IPS DF 4.7 (cell line): ENCODE results near the gene FST.

Source experiments
- DNase-seq: peaks from one replicate; pipeline ENCODE4 v3.0.0-alpha.2; 2013; ENCODE audit warnings: low spot score; ENCODE audit errors: extremely low read depth

FST gene

DNA sequence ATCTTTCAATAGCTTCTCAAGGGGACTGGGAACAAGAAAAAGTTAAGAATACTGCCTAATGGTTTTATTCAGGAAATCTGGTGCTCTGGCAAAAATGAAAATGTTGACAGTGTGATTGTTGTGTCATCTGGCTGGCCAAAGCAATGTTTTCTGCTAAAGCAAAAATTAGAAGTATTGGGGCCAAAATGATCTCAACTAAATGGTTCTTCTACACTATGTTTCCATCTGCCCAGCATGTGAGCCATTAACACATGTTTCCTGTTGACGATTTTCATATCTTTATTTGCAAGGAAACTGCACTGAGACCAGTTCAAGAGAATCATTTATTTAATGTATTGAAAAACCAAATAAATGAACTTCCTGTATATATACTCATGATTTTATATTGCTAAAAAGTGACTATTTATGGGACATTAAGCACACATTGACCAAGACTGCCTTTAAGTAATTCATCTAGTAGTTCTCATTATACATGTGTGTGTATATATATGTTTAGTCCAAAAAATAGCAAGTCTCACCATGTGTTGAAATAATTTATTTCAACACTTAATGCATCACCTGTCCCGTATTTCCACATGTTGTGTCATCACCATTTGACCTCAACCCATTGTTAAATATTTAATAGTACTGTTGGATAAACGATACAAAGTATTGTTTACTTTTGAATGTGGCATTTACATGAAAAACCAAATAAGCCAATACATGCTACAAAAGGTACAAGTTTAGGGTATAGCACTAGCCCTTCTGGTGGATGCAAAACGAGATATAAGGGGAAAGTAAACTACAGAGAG is 7.5 kb upstream of the FST start:
- DNase-seq: no peak

DNA sequence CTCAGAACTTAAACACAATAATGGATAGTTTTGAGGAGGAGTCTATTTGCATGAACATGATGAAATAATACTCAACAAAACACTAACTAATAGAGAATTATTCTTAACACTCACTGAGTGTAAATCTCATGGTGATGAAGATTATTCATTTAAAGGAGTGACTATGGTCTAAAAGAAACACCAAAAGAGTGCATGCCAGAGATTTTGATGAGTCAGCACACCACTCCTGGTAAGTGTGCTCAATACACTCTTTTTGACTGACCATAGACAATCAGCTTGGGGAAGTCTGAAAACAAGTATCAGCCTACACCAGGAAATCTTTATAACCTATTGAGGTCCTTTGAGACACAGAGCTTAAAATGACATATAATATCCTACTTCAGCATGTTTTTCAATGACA is 6.8 kb upstream of the FST start:
- DNase-seq: no peak

DNA sequence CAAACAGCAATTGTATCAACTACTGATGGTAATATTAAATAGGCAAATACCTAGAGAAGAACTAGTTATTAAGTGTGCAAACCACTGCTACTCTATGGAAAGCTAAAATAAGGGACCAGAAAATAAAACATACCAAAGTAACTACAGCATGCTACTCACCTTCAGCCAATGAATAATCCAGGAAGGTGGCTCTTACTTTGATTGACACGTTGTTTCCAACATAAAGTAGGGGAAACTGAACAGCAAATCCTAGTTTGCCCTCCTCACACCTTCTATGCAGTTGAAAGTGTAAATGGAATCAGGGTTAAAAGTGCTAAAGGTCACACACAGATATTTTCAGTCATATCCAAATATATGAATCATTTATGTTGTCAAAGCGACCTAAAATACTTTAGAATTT is 5.1 kb upstream of the FST start:
- no peak for DNase-seq

DNA sequence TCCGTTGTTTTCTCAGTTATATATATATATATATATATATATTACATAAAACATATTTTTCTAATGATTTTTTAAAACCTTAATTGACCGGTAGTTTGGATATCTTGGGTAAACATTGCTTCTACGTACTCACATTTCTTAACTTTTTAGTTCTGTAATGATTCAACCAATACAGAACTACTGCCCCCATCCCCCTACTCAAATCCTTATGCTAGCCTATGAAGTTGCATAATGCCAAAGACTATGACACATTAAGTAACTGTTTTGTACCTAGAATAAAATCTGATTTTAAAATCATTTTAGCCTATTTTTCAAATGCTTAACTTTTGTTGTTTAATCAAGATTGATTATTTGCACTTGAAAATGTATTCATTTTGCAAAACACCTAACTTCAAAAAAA is 4.4 kb upstream of the FST start:
- DNase-seq: no peak

DNA sequence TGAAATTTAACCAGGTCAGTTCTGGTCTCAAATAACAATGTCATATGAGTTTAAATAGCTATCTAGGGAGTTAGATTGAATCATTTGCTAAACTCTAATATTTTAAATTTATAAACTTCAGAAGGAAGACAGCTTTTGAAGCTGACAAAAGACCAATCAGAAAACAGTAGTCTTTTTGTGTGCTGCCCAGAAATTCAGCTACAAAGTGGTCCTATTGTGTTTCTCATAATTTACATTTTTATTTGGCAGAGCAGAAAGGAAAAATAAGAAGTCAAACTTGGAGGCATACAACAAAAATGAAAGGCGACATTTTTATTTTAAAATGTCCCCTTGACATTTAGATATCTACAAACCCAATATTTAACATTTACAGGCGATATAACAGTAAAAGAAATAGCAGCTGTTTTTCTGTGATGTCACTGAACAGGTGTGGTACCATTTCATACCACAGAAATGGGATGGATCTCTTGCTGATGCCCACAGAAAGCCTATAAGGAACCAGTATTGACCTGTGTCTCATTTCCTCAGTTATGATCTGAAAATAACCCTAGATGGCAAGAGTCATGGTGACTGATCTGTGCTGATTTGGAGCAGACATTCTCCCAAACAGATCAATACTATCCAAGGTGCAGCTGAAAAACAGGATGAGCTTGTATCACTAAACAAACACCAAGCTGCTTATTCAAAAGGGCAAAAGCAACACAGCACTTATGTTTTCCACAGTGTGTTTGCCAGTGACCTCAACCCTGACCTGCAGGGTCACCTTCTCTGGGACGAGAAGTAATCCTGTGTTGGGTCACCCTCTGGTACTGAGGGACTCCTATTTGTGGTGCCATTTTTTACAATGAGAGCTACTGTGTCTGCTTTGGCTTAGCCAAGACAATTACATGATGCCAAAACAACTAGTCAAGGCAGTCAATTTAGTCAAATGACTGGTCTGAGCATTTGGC is 3.6 kb upstream of the FST start:
- no peak for DNase-seq

DNA sequence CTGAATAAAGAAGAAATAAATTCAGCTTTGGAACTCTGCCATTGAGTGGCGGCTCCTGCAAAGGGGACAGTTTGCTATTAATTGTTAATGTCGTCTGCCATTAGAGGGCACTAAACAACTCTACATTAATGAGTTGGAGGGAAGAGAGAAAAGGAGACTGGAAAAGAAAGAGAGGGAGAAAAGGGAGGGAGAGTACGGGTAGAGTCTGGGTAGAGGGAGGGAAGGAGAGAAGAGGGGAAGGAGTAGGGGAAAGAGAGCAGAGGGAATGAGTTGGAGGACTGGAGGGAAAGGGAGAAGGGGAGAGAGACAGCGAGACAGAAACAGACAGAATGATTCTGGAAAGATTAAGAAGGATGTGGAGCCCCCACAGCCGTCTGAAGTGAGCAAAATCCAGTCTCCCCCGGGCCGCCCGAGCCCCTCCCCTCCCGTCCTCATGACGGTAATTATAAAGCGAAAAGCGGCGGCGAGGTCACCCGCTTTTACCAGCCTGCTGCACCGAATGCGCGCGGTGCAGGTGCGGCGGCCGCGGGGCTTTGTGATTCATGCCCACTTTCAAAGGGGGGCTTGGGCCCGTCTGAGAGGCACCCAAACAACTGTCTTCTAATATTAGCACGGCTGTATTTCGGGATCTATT is 1.9 kb upstream of the FST start:
- no peak for DNase-seq

DNA sequence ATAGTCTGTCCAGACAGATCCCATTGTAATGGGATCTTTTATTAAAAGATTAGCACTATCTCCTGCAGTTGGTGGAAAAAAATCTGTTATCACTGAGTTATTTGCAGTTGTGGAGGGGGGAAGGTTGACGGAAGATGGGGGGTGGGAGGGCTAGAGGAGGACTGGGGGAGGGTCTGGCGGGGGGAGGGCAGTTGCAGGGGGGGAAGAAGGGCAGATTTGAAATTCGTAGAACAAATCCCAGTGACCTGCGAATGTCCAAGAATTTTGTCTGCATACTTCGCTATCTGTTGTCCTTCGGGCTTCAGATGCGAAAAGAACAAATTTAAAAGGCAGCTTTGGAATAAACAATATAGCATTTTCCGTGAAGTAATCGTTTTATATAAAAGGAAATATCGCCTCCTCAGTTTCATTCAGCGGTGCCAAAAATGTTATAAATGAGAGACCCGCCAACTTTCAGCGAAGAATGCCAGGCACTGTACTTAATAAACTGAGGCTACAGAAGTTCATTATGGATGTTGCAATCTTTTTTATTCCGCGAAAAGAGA is 1.3 kb upstream of the FST start:
- no peak for DNase-seq

DNA sequence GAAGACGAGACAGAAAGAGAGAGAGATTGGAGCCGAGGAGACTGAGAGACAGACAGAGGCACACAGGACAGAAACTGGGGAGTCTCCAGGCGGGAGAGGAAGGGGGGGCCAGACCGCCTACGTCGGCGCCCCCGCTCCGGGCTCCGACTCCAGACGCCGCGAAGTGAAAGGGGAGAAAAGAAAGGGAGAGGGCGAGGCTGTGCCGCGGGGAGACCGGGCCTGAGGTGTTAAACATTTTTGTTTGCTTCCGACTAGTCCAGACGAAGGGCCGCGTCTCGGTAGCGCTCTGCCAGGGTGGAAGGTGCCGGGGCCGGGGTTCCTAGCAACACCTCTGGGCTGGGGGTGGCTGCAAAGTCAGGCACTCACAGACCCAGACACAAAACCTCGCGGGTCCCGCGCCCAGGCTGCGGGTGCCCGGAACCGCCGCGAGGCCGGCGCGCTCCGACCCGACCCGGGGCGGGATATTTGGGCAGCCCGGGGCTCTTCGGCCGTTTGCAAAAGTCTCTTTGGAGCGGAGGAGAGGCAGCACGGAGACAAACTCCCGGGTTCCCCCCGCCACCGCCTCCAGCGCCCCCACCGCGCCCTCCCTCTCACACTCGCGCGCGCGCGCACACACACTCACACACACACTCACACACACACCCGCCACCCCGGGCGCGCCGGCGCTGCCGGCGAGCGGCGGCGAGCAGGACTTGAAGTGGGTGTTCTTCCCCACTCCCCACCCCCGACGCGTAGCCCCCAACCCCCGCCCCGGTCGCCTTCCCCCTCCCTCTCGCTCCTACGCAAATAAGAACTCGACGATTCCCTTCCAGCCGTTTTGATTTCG is 626 bp upstream of the FST start:
- no peak for DNase-seq

DNA sequence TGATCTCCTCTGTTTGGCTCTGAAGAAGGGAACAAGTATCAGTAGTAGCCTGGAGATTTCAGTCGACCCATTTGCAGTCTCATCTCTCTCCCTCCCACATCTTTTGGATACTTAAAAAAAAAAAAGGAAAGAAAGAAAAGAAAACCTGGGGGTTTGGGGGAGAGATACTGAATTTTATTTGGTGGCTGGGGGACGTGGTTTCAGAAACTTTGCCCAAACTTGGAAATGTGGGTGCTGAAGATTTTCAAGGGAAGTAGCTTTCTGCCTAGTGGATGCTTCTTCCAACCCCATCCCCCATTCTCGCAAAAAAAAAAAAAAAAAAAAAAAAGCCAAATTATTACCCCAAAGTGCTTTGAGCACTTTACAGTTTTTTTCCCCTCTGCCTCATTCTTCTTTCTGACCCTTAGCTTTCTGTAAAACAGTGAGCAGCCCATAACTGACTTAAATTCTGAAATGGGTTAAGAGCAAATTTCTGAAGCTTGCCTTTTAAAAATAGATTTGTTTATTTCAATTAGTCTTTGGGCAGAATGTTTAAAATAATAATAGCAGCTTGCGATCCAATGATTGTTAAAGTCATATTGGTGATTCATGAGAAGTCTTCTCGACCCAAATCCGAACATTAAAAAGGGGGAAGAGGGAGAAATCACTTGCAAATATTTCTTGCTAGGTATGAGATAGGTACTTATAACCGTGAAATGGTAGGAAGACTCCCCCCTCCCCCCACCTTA is 894 bp downstream of the FST start:
- DNase-seq: no peak

DNA sequence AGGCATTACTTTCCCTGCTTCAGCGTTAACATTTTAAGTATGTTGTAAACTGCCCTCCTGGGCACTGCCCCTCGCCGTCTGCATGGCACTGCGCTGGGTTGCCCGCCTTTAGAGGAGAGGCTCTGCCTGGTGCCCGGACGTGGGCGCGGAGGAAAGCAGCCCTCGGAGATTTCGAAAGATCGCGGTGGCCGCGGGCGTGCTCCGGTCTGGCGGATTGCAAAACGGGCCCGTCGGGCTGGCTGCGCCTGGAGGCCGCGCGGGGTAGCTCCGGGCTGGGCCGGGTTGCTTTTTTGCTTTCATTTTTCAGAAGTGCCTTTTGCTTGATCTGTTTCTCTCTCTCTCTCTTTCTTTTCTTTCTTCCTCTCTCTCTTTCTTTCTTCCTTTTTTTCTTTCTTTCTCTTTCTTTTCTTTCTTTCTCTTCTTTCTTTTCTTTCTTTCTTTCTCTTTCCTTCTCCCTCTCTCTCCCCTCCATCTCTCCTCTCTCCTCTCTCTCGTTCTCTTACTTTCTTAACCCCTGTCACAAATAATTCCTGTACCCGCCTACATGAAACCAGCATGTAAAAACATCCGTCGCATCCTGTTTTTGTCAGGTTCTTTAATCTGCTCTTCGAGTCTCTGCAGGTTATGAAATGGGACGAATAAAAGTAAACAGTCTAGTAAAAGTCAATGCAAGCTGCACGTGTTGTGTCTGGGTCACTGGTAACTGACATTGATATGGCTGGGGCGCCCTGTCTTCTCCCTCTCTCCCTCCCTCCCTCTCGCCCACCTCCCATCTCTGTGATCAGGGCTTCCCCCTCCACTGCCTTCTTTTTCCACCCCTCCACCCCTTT is 1.7 kb downstream of the FST start:
- DNase-seq: no peak

DNA sequence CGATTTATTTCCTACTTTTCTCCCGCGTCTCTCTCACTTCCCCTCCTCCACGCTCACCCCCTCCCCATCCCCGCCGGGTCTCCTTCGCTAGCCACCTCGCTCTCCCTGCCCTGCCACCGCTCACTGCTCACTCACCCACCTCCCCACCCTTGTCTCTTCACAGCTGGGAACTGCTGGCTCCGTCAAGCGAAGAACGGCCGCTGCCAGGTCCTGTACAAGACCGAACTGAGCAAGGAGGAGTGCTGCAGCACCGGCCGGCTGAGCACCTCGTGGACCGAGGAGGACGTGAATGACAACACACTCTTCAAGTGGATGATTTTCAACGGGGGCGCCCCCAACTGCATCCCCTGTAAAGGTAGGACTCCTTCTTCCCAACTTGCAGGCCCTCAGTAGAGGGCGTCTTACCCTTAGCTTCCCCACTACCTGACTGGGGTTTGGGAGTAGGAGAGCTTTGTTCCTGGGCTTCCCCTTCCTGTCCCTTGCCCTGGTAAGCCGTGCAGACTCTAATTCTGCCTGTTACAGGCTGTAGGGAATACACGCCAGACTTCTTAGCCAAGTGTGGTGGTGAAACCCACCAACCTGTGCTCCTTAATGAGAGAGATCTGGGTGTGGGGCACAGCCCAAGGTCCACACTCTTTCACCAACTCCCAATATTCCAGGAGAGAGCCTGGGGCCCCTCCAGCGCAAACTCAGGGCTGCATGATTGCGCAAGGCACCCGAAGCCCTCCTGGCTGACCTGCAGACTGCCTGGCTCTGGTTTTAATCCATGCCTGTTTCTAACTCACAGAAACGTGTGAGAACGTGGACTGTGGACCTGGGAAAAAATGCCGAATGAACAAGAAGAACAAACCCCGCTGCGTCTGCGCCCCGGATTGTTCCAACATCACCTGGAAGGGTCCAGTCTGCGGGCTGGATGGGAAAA is 2.5 kb downstream of the FST start:
- no peak for DNase-seq

DNA sequence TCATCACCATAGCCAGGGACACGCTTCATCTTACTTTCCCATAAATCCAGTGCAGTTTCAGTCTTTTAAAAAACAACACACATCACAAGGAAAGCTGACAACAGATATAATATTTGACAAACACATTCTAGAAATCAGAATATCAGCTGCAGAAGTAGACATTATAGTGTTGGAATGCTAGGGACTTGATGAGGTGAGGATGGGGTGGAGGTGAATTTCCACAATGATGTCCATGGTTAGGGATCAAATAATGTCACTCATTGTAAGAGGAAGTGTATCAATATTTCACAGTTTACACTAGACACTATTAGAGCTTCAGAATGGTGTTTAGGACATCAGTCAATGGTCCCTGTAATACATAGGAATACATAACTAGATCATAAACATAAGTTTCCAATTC is 7.0 kb downstream of the FST start:
- DNase-seq: no peak

DNA sequence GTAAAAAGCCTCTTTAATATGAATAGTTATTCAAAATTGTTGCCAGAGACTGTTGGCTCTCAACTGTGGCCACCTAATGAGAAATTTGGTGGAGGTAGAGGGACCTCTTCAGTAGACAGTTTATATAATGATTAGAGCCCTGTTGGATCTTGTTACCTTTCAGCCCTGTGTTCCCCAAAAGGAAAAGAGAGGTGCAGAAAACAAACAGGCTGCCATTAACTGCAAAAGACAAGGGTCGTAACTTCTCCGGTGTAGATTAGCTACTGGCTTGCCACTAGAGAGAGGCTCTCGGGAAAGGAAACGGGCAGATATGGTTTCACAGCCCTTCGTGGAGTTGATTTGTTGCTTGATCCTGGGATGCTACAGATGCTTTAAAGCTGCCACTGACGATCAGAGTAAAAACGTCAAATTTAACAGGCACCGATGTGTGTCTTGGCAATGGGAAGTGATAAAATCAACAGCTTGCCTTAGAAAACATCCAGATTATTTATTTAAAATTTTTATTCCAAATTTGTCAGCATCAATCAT is 7.8 kb downstream of the FST start:
- DNase-seq: no peak

DNA sequence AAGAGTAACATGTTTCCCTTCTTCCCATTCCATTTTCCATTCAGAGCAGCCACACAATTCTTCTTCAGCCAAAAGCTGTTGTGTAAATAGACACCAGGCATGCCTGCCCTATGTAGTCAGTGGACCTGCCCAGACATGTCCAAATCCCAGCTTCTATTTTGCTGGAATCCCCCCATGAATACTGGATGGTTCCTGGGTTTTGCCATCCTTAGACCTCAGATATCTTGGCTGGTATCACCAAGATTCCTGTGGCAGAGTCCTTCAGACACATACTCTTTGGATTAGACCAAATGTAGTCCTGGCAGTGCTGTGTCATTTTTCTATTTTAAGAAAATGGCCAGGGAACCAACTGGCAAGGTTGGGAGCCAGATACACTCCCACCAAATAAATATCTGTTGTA is 10.3 kb downstream of the FST start:
- DNase-seq: no peak

DNA sequence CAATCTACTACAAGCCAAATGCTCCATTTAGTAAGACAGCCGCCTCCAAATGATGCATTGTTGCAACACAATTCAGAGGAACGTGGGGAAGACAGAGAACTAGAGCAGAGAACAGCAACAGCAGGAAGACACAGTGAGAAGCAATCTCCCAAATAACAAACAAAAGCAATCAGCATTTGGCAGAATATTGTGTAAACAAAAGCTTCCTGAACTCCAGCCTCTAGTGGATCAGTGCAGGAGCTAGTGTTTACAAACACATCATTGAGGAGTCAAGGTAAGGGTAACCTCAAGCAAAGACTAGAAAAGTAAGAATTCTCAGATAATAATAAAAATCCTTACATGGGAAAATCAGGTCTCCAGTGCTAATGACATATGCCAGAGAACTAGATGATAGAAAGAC is 20.6 kb downstream of the FST start:
- DNase-seq: no peak

DNA sequence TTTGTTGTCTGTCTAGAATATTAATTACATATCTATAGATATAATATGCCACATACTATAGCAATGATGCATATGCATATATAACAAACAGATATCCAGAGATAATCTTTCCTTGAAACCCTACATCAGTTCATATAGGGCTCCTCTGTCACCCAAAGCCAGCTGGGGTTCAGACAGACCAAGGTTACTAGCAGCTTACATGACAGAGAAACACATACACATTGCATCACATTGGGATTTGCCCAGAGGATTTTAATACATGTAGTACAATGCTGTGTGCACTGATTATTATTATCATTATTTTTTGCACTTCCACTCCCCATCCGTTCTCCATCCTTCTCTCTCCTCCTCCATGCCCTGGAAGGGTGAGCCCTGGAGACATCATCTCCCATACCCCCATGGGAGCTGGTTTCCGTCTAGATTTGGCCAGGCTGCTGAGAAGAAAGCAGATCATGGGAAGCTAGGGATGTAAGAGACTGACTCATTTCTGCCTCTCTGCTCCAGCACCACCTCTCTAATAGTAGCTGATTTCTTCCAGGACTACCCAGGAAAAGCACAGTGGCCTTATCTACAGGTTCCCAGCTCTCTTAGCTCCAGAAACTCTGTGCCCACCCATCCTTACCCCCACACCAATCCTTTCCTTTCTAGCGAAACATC is 23.3 kb downstream of the FST start:
- DNase-seq: no peak

DNA sequence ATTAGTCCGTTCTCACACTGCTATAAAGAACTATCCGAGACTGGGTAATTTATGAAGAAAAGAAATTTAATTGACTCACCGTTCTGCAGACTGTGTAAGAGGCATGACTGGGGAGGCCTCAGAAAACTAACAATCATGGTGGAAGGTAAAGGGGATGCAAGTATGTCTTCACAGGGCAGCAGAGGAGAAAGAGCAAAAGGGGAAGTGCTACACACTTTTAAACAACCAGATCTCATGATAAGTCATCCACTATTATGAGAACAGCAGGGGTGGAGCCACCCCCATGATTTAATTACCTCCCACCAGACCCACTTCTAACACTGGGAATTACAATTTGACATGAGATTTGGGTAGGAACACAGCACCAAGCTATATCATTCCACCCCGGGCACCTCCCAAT is 26.6 kb downstream of the FST start:
- DNase-seq: no peak

DNA sequence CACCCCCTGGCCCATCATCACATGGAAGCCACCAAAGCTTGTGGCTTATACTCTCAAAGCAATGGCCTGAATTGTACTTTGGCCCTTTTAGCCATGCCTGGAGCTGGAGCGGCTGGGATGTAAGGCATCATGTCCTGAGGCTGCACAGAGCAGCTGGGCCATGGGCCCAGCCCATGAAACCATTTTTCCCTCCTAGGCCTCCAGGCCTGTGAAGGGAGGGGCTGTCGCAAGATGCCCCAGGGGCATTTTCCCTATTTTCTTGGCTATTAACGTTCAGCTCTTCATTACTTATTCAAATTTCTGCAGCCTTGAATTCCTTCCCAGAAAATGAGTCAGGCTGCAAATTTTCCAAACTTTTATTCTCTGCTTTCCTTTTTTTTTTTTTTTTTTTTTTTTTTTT is 27.7 kb downstream of the FST start:
- DNase-seq: no peak
